Keratinocyte (primary cell): ENCODE results near the gene TMEM59L.

ENCODE experiments used
- EZH2 ChIP-seq: IDR thresholded peaks from one replicate; pipeline ENCODE4 v1.6.1; 2012; ENCODE audit warnings: inconsistent platforms, mild to moderate bottlenecking, low read length, moderate library complexity
- TF ChIP-seq, protein P1 (sequence below), 3 experiments: IDR thresholded peaks in 1 of 3; conservative IDR thresholded peaks in 1 of 3; optimal IDR thresholded peaks in 1 of 3; 2 replicates in 2 of 3; 3 replicates in 1 of 3; pipeline versions ENCODE3 to v1.5.1; 2011; ENCODE audit warnings: low read length in 3 of 3, mild to moderate bottlenecking in 3 of 3, moderate library complexity in 2 of 3, control low read depth in 1 of 3, inconsistent platforms in 1 of 3; ENCODE audit not compliant: insufficient read depth in 2 of 3; ENCODE audit errors: extremely low read depth in 1 of 3

DNA sequence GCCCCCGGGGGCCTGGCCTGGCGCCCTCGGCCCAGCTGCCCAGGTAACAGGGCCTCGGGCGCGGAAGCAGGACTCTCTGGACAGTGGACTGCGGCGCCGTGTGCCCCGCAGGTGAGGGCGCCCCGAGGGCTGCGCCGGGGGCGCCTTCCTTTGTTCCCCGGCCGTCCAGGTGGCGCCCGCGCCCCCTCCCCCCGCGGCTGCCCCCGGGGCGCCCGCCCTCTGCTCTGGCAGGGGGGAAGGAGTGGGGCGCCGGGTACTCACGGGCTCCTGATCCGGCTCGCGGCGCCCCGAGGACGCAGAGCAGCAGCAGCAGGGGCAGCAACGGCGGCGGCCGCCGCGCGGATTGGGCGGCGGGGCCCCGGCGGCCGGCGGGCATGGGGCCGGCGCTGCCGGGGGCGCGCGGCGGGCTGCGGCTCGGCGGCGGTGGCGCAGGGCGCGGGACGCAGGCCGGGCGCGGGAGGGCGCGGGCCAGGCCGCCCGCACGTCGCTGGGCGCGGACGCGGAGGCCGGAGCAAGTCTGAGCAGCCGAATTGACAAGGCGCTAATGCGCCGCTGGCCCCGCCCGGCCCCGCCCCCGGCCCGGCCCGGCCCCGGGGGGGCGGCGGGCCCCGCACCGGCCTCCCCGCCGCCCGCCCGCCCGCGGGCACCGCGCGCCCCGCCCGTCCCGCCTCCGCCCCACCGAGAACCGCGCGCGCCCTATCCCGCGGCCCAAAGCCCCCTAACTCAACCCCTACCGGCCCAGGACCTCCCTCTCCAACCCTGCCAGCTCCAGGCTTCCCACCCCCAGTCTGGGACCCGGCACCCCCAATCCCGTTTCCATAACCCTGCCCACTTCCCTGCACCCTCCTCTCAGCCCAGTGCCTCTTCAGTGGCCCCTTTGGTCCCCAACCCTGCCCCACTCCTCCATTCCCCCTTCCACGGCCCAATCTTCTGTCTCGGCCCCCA, 6.1 kb upstream of the TMEM59L start, which contains the start of gene CRLF1:
- TF ChIP-seq, protein P1, sequence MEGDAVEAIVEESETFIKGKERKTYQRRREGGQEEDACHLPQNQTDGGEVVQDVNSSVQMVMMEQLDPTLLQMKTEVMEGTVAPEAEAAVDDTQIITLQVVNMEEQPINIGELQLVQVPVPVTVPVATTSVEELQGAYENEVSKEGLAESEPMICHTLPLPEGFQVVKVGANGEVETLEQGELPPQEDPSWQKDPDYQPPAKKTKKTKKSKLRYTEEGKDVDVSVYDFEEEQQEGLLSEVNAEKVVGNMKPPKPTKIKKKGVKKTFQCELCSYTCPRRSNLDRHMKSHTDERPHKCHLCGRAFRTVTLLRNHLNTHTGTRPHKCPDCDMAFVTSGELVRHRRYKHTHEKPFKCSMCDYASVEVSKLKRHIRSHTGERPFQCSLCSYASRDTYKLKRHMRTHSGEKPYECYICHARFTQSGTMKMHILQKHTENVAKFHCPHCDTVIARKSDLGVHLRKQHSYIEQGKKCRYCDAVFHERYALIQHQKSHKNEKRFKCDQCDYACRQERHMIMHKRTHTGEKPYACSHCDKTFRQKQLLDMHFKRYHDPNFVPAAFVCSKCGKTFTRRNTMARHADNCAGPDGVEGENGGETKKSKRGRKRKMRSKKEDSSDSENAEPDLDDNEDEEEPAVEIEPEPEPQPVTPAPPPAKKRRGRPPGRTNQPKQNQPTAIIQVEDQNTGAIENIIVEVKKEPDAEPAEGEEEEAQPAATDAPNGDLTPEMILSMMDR (optimal IDR thresholded peaks at IDR 0.05 in 1 of 3, IDR thresholded peaks at IDR 0.05 in 1 of 3, conservative IDR thresholded peaks at IDR 0.05 in 1 of 3; ENCODE audit: extremely low read depth in 1 of 3, insufficient read depth in 2 of 3, low read length in 3 of 3), result no peak
- no peak for TF ChIP-seq EZH2
